OCI-LY7 (cell line): ENCODE results near the gene HAPLN2.
A peak's percentile ranks its signal among the peaks of the same experiment; 100 is the strongest.

Source experiments
- CTCF ChIP-seq: fragments of 200-600 bp; sonication (generic); conservative IDR thresholded peaks from 2 replicates; pipeline ENCODE4 v1.5.1; 2014; ENCODE audit warnings: mild to moderate bottlenecking, antibody characterized with exemption, low read length, moderate library complexity, mixed read lengths
- EZH2phosphoT487 ChIP-seq: fragments of 200-600 bp; sonication (generic); IDR thresholded peaks from 2 replicates; pipeline ENCODE4 v1.6.1; 2018; ENCODE audit warnings: low read depth, borderline replicate concordance, mild to moderate bottlenecking, mixed run types, antibody characterized with exemption, low read length, moderate library complexity, mixed read lengths

DNA sequence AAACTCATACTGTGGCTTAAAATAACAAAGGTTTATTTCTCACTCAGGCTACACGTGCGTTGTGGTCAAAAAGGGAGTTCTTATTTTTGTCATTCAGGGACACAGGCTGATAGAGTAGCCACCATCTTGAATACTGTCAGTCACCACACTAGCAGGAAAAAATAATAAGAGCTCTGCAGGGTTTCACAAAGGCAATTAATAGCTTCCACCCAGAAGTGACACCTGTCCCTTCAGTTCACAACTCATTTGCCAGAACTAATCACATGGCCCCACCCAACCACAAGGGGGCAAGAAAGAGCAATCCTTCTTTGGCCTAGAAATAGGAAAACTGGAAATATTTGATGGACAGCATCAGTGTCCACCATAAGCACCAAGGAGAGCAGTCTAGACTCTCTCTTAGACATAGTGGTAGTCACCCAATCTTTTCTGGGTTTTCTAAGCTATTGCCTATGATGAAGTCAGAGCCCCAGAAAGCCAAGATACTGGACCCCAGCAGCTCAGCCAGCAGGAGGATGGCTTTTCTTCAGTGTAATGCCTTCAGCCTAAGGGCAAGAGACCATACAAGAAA lies 8.2 kb downstream of the HAPLN2 start:
- TF ChIP-seq CTCF (peak; percentile 89), EZH2phosphoT487 (no peak)
